ENCODE results near the gene NDUFC2. TPM values are rescaled to one million over a fixed set of nuclear protein-coding genes. Genes with fewer than 3 reads are reported as not detected.
"Not testable (repeated sequence)": the region's sequence is repeated elsewhere in the genome, so short reads cannot be mapped to it uniquely, and the experiment has no call there.

NDUFC2 gene
- polyA plus RNA-seq, 6 donors from 2014 or later, result 138 to 164 (median 149) TPM

GRCh38 chr11:78039919-78040671, 39.6 kb downstream of the NDUFC2 start:
- DNase-seq (no peak), ATAC-seq (ENCODE audit: low read depth in 2 of 2) (no peak)
- H3K27me3 Mint-ChIP-seq, result peaks cover 0 to 5% (median 4%) of the 10 kb centered on the region in 3 donors
- H3K4me1 Mint-ChIP-seq, result peaks cover 9% of the 10 kb centered on the region in 3 donors
- no peaks in the 10 kb centered on the region for H3K36me3 Mint-ChIP-seq
- H3K9me3 Mint-ChIP-seq, result no peaks in the 10 kb centered on the region
- H3K27ac Mint-ChIP-seq, result peak overlapping the region in 5 of 6 donors; percentile 6 to 63 (median 39)
- H3K4me3 Mint-ChIP-seq, result peak overlapping the region in 3 of 8 donors; percentile 9 to 44 (median 23)

GRCh38 chr11:78039391-78039918, 40.2 kb downstream of the NDUFC2 start:
- Mint-ChIP-seq H3K27ac (peak overlapping the region in 2 of 6 donors; percentile 8 to 57), H3K27me3 (peaks cover 3 to 5% (median 4%) of the 10 kb centered on the region in 3 donors), H3K36me3 (no peaks in the 10 kb centered on the region), H3K9me3 (no peaks in the 10 kb centered on the region), H3K4me1 (peaks cover 9 to 10% (median 10%) of the 10 kb centered on the region in 3 donors), H3K4me3 (no peak overlapping the region)
- ATAC-seq (ENCODE audit: low read depth in 2 of 2), result no peak
- DNase-seq, result no peak

GRCh38 chr11:78038697-78039313, 40.9 kb downstream of the NDUFC2 start:
- no peaks in the 10 kb centered on the region for H3K9me3 Mint-ChIP-seq
- peaks cover 9 to 13% (median 12%) of the 10 kb centered on the region in 3 donors for H3K4me1 Mint-ChIP-seq
- H3K27ac Mint-ChIP-seq, result no peak overlapping the region
- ATAC-seq (ENCODE audit: low read depth in 2 of 2) (no peak), DNase-seq (no peak)
- H3K36me3 Mint-ChIP-seq, result no peaks in the 10 kb centered on the region
- H3K4me3 Mint-ChIP-seq, result no peak overlapping the region
- peaks cover 0 to 8% (median 5%) of the 10 kb centered on the region in 3 donors for H3K27me3 Mint-ChIP-seq

GRCh38 chr11:78037825-78038620, 41.6 kb downstream of the NDUFC2 start:
- Mint-ChIP-seq H3K4me3 (no peak overlapping the region), H3K4me1 (peaks cover 9 to 13% (median 12%) of the 10 kb centered on the region in 3 donors), H3K27me3 (peaks cover 0 to 8% (median 0%) of the 10 kb centered on the region in 3 donors), H3K27ac (peak overlapping the region in 3 of 6 donors; percentile 56 to 76 (median 65)), H3K9me3 (no peaks in the 10 kb centered on the region), H3K36me3 (no peaks in the 10 kb centered on the region)
- ATAC-seq (ENCODE audit: low read depth in 2 of 2) (no peak), DNase-seq (no peak)

- Mint-ChIP-seq H3K36me3 (no peaks in the 10 kb centered on the region), H3K27ac (peak overlapping the region in 1 of 6 donors; percentile 47), H3K9me3 (no peaks in the 10 kb centered on the region), H3K27me3 (peaks cover 0 to 8% (median 0%) of the 10 kb centered on the region in 3 donors), H3K4me1 (peaks cover 9 to 13% (median 12%) of the 10 kb centered on the region in 3 donors), H3K4me3 (no peak overlapping the region)
- DNase-seq, result no peak
- ATAC-seq (ENCODE audit: low read depth in 2 of 2), result no peak
Measured at GRCh38 chr11:78037056-78037455, 42.6 kb downstream of the NDUFC2 start.

- H3K9me3 Mint-ChIP-seq, result no peaks in the 10 kb centered on the region
- peaks cover 0 to 8% (median 0%) of the 10 kb centered on the region in 3 donors for H3K27me3 Mint-ChIP-seq
- peak overlapping the region in 1 of 6 donors; percentile 1 for H3K27ac Mint-ChIP-seq
- H3K4me3 Mint-ChIP-seq, result no peak overlapping the region
- ATAC-seq (ENCODE audit: low read depth in 2 of 2) (no peak), DNase-seq (no peak)
- no peaks in the 10 kb centered on the region for H3K36me3 Mint-ChIP-seq
- peaks cover 9 to 13% (median 12%) of the 10 kb centered on the region in 3 donors for H3K4me1 Mint-ChIP-seq
Measured at GRCh38 chr11:78036313-78036712, 43.3 kb downstream of the NDUFC2 start.

- DNase-seq (no peak), ATAC-seq (ENCODE audit: low read depth in 2 of 2) (no peak)
- H3K4me3 Mint-ChIP-seq, result no peak overlapping the region
- peaks cover under 1 to 5% (median 4%) of the 10 kb centered on the region in 3 donors for H3K4me1 Mint-ChIP-seq
- no peaks in the 10 kb centered on the region for H3K9me3 Mint-ChIP-seq
- H3K36me3 Mint-ChIP-seq, result no peaks in the 10 kb centered on the region
- H3K27ac Mint-ChIP-seq, result peak overlapping the region in 1 of 6 donors; percentile 27
- H3K27me3 Mint-ChIP-seq, result peaks cover 0 to 8% (median 4%) of the 10 kb centered on the region in 3 donors
Measured at GRCh38 chr11:78034623-78035022, 45.0 kb downstream of the NDUFC2 start.

GRCh38 chr11:78033040-78033439, 46.6 kb downstream of the NDUFC2 start:
- no peak for DNase-seq
- no peak for ATAC-seq (ENCODE audit: low read depth in 2 of 2)
- Mint-ChIP-seq H3K9me3 (peaks cover 0 to under 1% (median 0%) of the 10 kb centered on the region in 7 donors), H3K4me3 (no peak overlapping the region), H3K27me3 (peaks cover 0 to 8% (median 4%) of the 10 kb centered on the region in 3 donors), H3K36me3 (no peaks in the 10 kb centered on the region), H3K4me1 (peaks cover 0 to 4% (median 3%) of the 10 kb centered on the region in 3 donors), H3K27ac (peak overlapping the region in 1 of 6 donors; percentile 20)

- peaks cover 0 to 5% (median 0%) of the 10 kb centered on the region in 7 donors for H3K9me3 Mint-ChIP-seq
- peaks cover 0 to 8% (median 4%) of the 10 kb centered on the region in 3 donors for H3K27me3 Mint-ChIP-seq
- no peaks in the 10 kb centered on the region for H3K36me3 Mint-ChIP-seq
- ATAC-seq (ENCODE audit: low read depth in 2 of 2) (no peak), DNase-seq (no peak)
- H3K4me3 Mint-ChIP-seq, result no peak overlapping the region
- H3K27ac Mint-ChIP-seq, result no peak overlapping the region
- H3K4me1 Mint-ChIP-seq, result peaks cover 0 to 4% (median 3%) of the 10 kb centered on the region in 3 donors
Measured at GRCh38 chr11:78032090-78032489, 47.6 kb downstream of the NDUFC2 start.

GRCh38 chr11:78031629-78032028, 48.0 kb downstream of the NDUFC2 start:
- Mint-ChIP-seq H3K4me3 (no peak overlapping the region), H3K27me3 (peaks cover 0 to 8% (median 4%) of the 10 kb centered on the region in 3 donors), H3K9me3 (peaks cover 0 to 5% (median 0%) of the 10 kb centered on the region in 7 donors), H3K36me3 (no peaks in the 10 kb centered on the region), H3K27ac (no peak overlapping the region), H3K4me1 (peaks cover 0 to 4% (median 3%) of the 10 kb centered on the region in 3 donors)
- DNase-seq (no peak), ATAC-seq (ENCODE audit: low read depth in 2 of 2) (no peak)

GRCh38 chr11:78030429-78031325, 49.0 kb downstream of the NDUFC2 start:
- Mint-ChIP-seq H3K36me3 (no peaks in the 10 kb centered on the region), H3K9me3 (peaks cover 0 to 5% (median 0%) of the 10 kb centered on the region in 7 donors), H3K4me3 (no peak overlapping the region), H3K4me1 (peaks cover 0 to 4% (median 3%) of the 10 kb centered on the region in 3 donors), H3K27ac (peak overlapping the region in 1 of 6 donors; percentile 76), H3K27me3 (peaks cover 0 to 9% (median 8%) of the 10 kb centered on the region in 3 donors)
- ATAC-seq (ENCODE audit: low read depth in 2 of 2), result no peak
- no peak for DNase-seq

GRCh38 chr11:78028423-78028822, 51.2 kb downstream of the NDUFC2 start:
- H3K27ac Mint-ChIP-seq; H3K36me3 Mint-ChIP-seq; H3K4me1 Mint-ChIP-seq; DNase-seq; H3K4me3 Mint-ChIP-seq; ATAC-seq (ENCODE audit: low read depth in 2 of 2); H3K9me3 Mint-ChIP-seq: not testable (repeated sequence)
- H3K27me3 Mint-ChIP-seq, result peaks cover 0 to 13% (median 5%) of the 10 kb centered on the region in 3 donors

All from naive B cell (primary cell).